ENCODE measurements around the gene SMC1B.
"Not testable (repeated sequence)": the region's sequence is repeated elsewhere in the genome, so short reads cannot be mapped to it uniquely, and the experiment has no call there.

The SMC1B gene

GRCh38 chr22:45344334-45344733, 69.1 kb downstream of the SMC1B start:
- no peak for FAIRE-seq

GRCh38 chr22:45343143-45343542, 70.3 kb downstream of the SMC1B start:
- no peak for FAIRE-seq

DNA sequence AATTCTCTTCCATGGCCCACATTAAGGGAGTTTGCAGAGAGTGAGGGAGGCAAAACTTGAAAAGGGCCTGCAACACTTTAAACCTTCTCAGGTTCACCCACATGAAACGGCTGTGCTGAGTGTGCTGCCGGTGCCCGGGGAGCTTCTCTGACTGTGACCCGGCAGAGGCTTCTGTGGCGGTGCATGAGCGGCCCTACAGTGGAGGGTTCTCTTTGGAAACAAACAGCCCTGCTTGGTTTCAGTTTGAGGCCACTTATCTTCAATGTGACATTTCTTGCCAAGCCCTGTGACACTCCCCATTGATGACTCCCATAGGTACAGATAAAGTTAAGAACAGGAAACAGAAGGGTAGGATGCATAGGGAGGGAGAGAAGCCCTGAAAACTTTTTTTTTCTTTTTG, 71.9 kb downstream of the SMC1B start:
- FAIRE-seq = no peak

GRCh38 chr22:45340323-45340722, 73.1 kb downstream of the SMC1B start:
- FAIRE-seq = no peak

DNA sequence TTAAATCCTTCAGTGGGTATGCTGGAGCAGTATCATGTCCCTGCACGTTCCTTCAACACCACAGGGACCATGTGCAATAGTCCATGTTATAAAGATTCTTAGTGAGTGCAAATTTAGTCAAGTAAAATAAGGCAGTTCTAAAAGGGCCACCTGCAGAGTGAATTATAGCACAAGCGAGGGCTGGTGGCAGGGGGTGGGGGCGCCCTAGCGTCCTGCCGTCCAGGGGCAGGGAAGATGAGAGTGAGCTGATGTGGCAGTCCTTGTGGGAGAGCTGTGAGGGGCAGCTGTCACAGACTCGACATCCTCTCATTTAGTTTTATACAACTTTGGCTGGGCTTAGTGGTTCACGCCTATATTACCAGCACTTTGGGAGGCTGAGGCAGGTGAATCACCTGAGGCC, 74.6 kb downstream of the SMC1B start:
- no peak for FAIRE-seq

- FAIRE-seq = no peak
These were observed 75.9 kb downstream of the SMC1B start for GRCh38 chr22:45337536-45337935.

DNA sequence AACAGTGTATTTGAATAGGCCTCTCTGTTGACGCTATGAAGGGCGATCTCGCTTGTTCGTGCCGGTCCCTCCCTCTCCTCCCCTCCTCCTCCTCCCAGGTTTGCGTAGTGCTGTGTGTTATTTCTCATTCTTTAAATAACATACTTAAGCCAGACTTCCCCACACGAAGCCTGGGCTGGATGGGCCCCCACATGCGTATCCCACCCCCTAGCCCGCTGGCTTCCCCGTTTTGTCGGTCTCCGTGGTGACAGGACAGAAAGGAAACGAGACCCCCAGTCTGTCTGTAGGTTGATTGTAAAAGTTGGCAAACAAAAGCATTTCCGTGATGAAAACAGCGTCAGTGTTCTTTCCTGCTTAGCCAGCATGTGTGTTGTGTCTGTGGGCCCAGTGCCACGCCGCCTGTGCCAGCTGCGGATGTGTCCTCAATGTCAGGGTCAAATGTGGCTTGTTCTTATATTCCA, 76.4 kb downstream of the SMC1B start:
- FAIRE-seq = no peak

- no peak for FAIRE-seq
These were observed 77.4 kb downstream of the SMC1B start for GRCh38 chr22:45335854-45336522.

DNA sequence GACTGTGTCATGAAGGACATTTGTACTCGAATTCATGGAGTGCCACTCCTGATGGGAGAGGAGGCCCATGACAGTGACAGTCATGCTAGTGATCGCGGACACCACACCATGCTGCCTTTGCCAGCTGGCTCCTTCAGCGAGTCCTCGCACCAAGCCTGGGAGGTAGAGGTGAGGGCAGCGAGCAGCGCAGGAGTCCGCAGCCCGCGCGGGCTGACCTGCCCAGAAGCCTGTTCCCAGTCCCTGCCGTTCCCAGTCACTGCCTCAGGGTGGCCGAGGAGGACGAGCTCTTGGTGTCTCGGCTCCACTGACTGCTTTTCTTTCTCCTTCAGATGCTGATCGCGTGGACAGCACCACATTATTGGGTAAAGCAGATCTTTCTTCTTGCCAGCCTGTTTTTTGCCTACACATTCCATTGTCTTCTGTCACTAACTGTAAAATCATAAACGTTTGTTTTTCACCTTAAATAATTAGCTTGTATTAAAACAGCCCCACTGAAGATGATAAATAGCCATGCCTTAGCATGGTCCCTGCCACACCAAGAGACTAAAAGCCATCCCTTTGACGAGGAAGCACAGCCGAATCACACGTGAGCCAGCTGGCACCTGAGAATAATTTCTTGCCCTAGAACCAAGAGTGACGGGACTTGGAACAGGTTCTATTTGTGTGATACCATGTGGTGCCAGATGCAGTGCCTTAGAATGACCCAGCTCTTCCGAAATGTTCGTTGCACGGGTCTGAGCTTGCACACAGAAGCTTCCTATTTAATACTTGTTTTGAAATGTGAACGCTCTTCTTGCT, 78.2 kb downstream of the SMC1B start:
- no peak for FAIRE-seq

GRCh38 chr22:45334528-45334927, 78.9 kb downstream of the SMC1B start:
- no peak for FAIRE-seq

- FAIRE-seq = no peak
These were observed 79.3 kb downstream of the SMC1B start for GRCh38 chr22:45334068-45334467.

- FAIRE-seq = no peak
These were observed 81.4 kb downstream of the SMC1B start for GRCh38 chr22:45332001-45332400.

DNA sequence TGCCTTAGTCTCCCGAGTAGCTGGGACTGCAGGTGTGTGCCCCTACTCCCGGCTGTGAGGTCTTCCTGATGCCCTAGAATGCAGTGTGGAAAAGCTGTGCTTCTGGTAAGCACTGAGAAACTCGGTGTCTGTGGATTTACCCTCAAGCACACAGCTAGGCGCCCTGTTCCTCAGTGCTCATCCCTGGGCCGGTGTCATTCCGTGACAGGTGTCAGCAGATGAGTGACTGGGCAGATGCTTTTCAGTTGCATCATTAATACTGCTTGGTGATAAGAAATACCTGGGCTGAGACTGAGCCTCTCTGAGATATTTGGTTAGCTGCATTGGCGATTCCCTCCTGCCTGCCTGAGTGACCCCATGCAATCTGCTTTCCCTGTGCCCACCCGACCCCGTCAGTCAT, 81.9 kb downstream of the SMC1B start:
- FAIRE-seq = no peak

- no peak for FAIRE-seq
These were observed 82.9 kb downstream of the SMC1B start for GRCh38 chr22:45330548-45330947.

GRCh38 chr22:45329530-45329936, 83.9 kb downstream of the SMC1B start:
- no peak for FAIRE-seq

DNA sequence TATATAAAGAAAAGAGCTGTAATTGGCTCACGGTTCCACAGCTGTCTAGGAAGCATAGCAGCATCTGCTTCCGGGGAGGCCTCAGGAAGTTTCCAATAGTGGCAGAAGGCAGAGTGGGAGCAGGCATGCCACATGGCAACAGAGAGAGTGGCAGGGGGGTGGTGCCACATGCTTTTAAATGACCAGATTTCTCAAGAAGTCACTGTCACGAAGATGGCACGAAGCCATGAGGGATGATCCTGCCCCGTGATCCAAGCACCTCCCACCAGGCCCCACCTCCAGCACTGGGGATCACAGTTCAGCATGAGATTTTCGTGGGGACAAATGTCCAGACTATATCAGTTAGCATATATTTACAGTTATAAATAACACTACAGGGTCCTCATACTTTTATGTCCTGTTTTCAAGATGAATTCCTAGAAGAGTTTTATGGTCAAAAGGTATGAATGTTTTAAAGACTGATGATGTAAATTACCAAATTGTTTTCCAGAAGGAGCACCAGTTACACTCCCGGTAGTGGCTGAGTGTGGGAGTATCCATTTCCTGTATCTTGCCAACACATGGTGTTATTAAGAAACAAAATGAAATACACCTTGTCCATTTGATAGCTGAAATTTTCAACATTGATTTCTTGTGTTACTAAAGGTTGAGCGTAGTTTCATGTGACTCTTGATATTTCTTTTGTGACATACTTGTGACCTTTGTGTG, 84.4 kb downstream of the SMC1B start:
- FAIRE-seq = no peak

DNA sequence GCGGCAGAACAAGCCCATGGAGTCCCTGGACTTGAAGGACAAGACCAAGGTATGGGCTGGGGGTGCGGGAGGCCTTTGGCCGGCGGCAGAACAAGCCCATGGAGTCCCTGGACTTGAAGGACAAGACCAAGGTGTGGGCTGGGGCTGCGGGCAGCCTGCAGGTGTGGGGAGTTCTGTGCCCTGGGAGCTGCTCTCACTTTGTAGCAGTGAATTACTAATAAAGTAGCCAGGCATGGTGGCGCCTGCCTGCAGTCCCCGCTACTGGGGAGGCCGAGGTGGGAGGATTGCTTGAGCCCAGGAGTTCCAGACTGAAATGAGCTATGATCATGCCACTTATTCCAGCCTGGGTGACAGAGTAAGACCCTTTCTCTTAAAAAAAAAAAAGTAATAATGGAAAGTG, 85.1 kb downstream of the SMC1B start:
- FAIRE-seq = not testable (repeated sequence)

GRCh38 chr22:45324311-45324711, 89.1 kb downstream of the SMC1B start:
- FAIRE-seq = no peak

- FAIRE-seq = no peak
These were observed 89.7 kb downstream of the SMC1B start for GRCh38 chr22:45323695-45324094.

DNA sequence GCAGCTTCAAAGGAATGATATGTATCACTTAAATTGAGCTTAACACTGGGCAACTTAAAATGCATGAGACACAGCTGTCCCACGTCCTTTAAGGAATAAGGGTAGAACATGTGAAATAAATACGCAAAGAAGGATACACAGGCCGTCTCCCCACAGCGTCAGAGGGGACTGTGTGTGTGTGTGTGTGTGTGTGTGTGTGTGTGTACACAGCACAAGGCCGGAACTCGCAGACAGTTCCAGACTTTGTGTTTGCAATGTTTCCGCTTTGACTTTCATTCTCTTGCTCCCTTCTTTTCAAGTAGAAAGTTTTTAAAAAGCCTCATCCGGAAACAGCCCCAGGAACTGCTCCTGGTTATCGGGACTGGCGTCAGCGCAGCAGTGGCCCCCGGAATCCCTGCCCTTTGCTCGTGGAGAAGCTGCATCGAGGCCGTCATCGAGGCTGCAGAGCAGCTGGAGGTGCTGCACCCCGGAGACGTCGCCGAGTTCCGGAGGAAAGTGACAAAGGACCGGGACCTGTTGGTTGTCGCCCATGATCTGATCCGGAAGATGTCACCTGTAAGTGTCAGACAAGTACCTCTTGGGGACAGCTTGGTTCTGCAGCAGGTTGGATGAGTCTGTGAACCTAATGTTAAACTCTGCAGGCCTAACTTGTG, 90.4 kb downstream of the SMC1B start:
- FAIRE-seq = no peak

DNA sequence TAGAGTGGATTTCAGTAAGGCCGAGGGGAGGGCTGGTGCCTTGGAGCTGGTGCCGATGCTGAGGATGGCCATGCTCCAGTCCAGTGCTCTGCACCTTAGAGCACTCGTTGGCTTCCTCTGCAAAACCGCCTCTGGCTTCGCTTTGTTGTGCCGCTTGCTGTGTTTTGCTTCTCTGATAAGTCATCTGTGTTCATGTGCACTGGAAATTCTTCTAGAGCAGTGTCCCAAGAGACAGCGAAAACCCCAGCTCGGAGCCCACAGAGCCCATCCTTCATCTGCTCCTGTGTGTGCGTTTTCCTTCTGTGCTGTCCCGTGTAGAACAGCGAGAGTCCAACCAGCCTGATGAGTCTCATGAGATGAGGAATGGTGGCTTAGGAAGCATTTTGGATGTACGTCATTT, 91.6 kb downstream of the SMC1B start:
- FAIRE-seq = no peak

GRCh38 chr22:45320357-45320976, 92.9 kb downstream of the SMC1B start:
- FAIRE-seq = no peak

DNA sequence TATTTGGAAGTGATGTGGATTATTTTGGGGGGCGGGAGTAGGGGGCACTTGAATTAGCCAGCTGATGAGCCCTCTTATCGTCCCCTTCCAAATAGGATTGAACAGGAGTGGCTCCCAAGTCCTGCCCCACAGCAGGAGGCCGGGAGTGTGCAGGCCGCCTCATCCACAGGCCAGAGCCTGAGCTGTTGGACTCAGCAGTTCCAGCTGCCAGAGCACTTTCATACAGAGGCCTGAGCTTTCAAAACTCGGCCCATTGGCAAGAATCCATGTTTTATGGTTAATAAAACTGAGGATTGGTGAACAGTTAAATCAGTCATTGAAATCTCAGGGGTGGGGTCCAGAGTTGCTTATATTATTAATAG, 94.1 kb downstream of the SMC1B start:
- FAIRE-seq = no peak

Data from endometrium (tissue), 2 donors.